Measurements from ENCODE around the gene NYAP1.
"Not testable (repeated sequence)": the region's sequence is repeated elsewhere in the genome, so short reads cannot be mapped to it uniquely, and the experiment has no call there.

NYAP1 gene

DNA sequence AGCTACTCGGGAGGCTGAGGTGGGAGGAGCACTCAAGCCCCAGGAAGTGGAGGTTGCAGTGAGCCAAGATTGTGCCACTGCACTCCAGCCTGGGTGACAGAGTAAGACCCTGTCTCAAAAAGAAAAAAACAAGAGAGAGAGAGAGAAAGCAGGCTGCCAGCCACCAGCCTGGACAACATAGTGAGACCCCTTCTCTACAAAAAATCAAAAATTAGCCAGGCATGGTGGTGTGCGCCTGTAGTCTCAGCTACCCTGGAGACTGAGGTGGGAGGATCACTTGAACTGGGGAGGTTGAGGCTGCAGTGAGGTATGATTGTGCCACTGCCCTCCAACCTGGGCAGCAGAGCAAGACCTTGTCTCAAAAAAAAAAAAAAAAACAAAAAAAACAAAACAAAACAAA, 53.0 kb downstream of the NYAP1 start:
- POLR2A ChIA-PET: interaction anchor here (0.7 to 1.2 kb wide), 2 partner anchors 50 to 353 kb away, joined by 3 read pairs; partner anchors contain the start of genes FBXO24, LRCH4 and UFSP1
- TF ChIP-seq ZNF121 (tag by site-specific recombination; IDR thresholded peaks at IDR 0.05): peak; percentile 83

GRCh38 chr7:100538348-100538653, 54.6 kb downstream of the NYAP1 start:
- Histone ChIP-seq H3K9me3 (ENCODE audit: control insufficient read depth, insufficient read depth, low read depth, low read length) (no peaks in the 10 kb centered on the region), H3K4me3 (ENCODE audit: low read depth, low read length) (peak overlapping the region; percentile 38), H3K27ac (ENCODE audit: extremely low read depth, low read depth, low read length) (peak overlapping the region; percentile 3; the same call in 1 of the 2 replicates), H3K4me1 (ENCODE audit: control insufficient read depth, insufficient read depth, low read length) (peaks cover 3% of the 10 kb centered on the region; the same call in 1 of the 2 replicates), H3K36me3 (ENCODE audit: control insufficient read depth in 2 of 2, insufficient read depth in 1 of 2, low read length in 2 of 2) (no peaks in the 10 kb centered on the region)
- ChIA-PET POLR2A (interaction anchor here (1.0 to 1.8 kb wide), 10 partner anchors 18 to 352 kb away, joined by 3 to 16 read pairs (median 5); partner anchors contain the start of genes FBXO24, LRCH4, MEPCE and PPP1R35), CTCF (interaction anchor here (0.8 to 0.9 kb wide), 2 partner anchors 68 to 69 kb away, joined by 3 read pairs; no protein-coding TSS in a partner anchor)
- TF ChIP-seq ZNF335 (tag by site-specific recombination; conservative IDR thresholded peaks at IDR 0.05) (peak; percentile 51), ZNF19 (tag by site-specific recombination; IDR thresholded peaks at IDR 0.05; ENCODE audit: low read depth) (no peak), SCRT1 (tag by site-specific recombination; IDR thresholded peaks at IDR 0.05; ENCODE audit: borderline replicate concordance) (no peak), ZNF155 (tag by site-specific recombination; IDR thresholded peaks at IDR 0.05) (no peak), ZNF747 (tag by site-specific recombination; IDR thresholded peaks at IDR 0.05) (no peak), SP2 (tag by site-specific recombination; IDR thresholded peaks at IDR 0.05) (no peak), MZF1 (tag by site-specific recombination; IDR thresholded peaks at IDR 0.05; ENCODE audit: borderline replicate concordance) (0 out of 2 replicates have a peak, but pooled peaks have one; percentile 85), ZNF248 (tag by site-specific recombination; IDR thresholded peaks at IDR 0.05) (no peak), ZNF366 (tag by site-specific recombination; conservative IDR thresholded peaks at IDR 0.05) (no peak), ZNF510 (tag by site-specific recombination; IDR thresholded peaks at IDR 0.05; ENCODE audit: insufficient replicate concordance) (no peak), ZNF558 (tag by site-specific recombination; IDR thresholded peaks at IDR 0.05) (no peak), ZFP3 (tag by site-specific recombination; IDR thresholded peaks at IDR 0.05; ENCODE audit: low read depth) (no peak), ZNF561 (tag by site-specific recombination; IDR thresholded peaks at IDR 0.05; ENCODE audit: borderline replicate concordance) (no peak), SP3 (tag by site-specific recombination; IDR thresholded peaks at IDR 0.05) (no peak), ZSCAN18 (tag by site-specific recombination; IDR thresholded peaks at IDR 0.05) (no peak), ZBTB48 (tag by site-specific recombination; IDR thresholded peaks at IDR 0.05) (no peak), KLF9 (tag by site-specific recombination; IDR thresholded peaks at IDR 0.05; ENCODE audit: low read depth) (no peak), SCRT2 (tag by site-specific recombination; IDR thresholded peaks at IDR 0.05) (peak; percentile 11; the same call in 1 of the 2 replicates), ZNF223 (tag by site-specific recombination; IDR thresholded peaks at IDR 0.05) (no peak), ZNF426 (tag by site-specific recombination; IDR thresholded peaks at IDR 0.05) (no peak)
- TF ChIP-seq, protein P1, sequence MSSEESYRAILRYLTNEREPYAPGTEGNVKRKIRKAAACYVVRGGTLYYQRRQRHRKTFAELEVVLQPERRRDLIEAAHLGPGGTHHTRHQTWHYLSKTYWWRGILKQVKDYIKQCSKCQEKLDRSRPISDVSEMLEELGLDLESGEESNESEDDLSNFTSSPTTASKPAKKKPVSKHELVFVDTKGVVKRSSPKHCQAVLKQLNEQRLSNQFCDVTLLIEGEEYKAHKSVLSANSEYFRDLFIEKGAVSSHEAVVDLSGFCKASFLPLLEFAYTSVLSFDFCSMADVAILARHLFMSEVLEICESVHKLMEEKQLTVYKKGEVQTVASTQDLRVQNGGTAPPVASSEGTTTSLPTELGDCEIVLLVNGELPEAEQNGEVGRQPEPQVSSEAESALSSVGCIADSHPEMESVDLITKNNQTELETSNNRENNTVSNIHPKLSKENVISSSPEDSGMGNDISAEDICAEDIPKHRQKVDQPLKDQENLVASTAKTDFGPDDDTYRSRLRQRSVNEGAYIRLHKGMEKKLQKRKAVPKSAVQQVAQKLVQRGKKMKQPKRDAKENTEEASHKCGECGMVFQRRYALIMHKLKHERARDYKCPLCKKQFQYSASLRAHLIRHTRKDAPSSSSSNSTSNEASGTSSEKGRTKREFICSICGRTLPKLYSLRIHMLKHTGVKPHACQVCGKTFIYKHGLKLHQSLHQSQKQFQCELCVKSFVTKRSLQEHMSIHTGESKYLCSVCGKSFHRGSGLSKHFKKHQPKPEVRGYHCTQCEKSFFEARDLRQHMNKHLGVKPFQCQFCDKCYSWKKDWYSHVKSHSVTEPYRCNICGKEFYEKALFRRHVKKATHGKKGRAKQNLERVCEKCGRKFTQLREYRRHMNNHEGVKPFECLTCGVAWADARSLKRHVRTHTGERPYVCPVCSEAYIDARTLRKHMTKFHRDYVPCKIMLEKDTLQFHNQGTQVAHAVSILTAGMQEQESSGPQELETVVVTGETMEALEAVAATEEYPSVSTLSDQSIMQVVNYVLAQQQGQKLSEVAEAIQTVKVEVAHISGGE (tag by site-specific recombination; conservative IDR thresholded peaks at IDR 0.05; ENCODE audit: low read depth): no peak
- TF ChIP-seq, protein P2, sequence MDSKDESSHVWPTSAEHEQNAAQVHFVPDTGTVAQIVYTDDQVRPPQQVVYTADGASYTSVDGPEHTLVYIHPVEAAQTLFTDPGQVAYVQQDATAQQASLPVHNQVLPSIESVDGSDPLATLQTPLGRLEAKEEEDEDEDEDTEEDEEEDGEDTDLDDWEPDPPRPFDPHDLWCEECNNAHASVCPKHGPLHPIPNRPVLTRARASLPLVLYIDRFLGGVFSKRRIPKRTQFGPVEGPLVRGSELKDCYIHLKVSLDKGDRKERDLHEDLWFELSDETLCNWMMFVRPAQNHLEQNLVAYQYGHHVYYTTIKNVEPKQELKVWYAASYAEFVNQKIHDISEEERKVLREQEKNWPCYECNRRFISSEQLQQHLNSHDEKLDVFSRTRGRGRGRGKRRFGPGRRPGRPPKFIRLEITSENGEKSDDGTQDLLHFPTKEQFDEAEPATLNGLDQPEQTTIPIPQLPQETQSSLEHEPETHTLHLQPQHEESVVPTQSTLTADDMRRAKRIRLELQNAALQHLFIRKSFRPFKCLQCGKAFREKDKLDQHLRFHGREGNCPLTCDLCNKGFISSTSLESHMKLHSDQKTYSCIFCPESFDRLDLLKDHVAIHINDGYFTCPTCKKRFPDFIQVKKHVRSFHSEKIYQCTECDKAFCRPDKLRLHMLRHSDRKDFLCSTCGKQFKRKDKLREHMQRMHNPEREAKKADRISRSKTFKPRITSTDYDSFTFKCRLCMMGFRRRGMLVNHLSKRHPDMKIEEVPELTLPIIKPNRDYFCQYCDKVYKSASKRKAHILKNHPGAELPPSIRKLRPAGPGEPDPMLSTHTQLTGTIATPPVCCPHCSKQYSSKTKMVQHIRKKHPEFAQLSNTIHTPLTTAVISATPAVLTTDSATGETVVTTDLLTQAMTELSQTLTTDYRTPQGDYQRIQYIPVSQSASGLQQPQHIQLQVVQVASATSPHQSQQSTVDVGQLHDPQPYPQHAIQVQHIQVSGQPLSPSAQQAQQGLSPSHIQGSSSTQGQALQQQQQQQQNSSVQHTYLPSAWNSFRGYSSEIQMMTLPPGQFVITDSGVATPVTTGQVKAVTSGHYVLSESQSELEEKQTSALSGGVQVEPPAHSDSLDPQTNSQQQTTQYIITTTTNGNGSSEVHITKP (tag by site-specific recombination; IDR thresholded peaks at IDR 0.05): 0 out of 2 replicates have a peak, but pooled peaks have one; percentile 15
- TF ChIP-seq, protein P3, sequence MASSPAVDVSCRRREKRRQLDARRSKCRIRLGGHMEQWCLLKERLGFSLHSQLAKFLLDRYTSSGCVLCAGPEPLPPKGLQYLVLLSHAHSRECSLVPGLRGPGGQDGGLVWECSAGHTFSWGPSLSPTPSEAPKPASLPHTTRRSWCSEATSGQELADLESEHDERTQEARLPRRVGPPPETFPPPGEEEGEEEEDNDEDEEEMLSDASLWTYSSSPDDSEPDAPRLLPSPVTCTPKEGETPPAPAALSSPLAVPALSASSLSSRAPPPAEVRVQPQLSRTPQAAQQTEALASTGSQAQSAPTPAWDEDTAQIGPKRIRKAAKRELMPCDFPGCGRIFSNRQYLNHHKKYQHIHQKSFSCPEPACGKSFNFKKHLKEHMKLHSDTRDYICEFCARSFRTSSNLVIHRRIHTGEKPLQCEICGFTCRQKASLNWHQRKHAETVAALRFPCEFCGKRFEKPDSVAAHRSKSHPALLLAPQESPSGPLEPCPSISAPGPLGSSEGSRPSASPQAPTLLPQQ (tag by site-specific recombination; IDR thresholded peaks at IDR 0.05): 0 out of 2 replicates have a peak, but pooled peaks have one; percentile 27

More for the DNA sequence above, 53.0 kb downstream of the NYAP1 start:
- H3K4me1 ChIP-seq (ENCODE audit: control insufficient read depth, insufficient read depth, low read length); H3K4me3 ChIP-seq (ENCODE audit: low read depth, low read length); H3K9me3 ChIP-seq (ENCODE audit: control insufficient read depth, insufficient read depth, low read depth, low read length); H3K36me3 ChIP-seq (ENCODE audit: control insufficient read depth in 2 of 2, insufficient read depth in 1 of 2, low read length in 2 of 2); H3K27ac ChIP-seq (ENCODE audit: extremely low read depth, low read depth, low read length): not testable (repeated sequence)
- CTCF ChIA-PET: interaction anchor here (0.6 to 1.2 kb wide), 3 partner anchors 16 to 116 kb away, joined by 3 to 5 read pairs (median 4); no protein-coding TSS in a partner anchor
